COLO668 (cell line): ENCODE results near the gene CNNM3.

Experiments used
- DNase-seq: peaks from one replicate; lab custom pipeline; 2025; ENCODE audit not compliant: unreplicated experiment; lab: John Stamatoyannopoulos, UW

CNNM3 gene

GRCh38 chr2:96838345-96839292, 22.6 kb downstream of the CNNM3 start:
- DNase-seq = no peak

- no peak for DNase-seq
These were observed 23.3 kb downstream of the CNNM3 start for GRCh38 chr2:96839293-96839874.

GRCh38 chr2:96839875-96840850, 24.1 kb downstream of the CNNM3 start:
- DNase-seq = peak; percentile 55

DNA sequence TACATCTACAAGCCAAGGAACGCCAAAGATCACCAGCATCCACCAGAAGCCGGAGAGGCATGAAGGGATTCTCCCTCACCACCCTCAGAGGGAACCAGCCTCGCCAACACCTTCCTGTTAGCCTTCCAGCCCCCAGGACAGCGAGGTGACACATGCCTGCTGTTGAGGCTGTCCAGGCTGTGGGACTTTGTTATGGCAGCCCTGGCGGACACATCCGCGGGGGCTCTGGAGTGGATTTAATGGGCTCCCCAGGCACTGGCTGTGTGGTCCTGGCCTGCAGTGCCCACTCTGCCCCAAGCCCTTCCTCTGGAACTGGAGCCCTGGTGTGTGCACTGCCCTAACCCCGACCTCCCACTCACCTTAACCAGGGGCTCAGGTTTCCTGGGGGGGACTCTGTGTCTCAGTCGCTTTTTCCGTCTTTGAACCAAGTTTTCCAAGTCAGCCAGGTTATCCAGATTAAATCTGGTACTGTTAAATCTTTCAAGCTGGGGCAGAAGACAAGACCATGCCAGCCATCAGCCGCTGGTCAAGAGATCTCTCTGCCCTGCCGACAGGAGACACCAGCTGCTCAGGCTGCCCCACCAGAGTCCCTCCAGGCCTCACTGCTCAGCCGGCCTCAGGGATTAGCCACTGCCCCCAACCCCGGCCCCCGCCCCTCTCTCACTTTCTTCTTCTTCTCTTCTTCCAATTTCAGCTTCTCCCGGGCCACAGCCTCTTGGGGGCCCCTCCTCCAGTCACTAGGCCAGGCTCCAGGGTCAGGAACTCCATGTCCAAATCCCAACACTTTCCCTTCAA, 25.8 kb downstream of the CNNM3 start:
- no peak for DNase-seq

- no peak for DNase-seq
These were observed 26.5 kb downstream of the CNNM3 start for GRCh38 chr2:96842600-96842999.

DNA sequence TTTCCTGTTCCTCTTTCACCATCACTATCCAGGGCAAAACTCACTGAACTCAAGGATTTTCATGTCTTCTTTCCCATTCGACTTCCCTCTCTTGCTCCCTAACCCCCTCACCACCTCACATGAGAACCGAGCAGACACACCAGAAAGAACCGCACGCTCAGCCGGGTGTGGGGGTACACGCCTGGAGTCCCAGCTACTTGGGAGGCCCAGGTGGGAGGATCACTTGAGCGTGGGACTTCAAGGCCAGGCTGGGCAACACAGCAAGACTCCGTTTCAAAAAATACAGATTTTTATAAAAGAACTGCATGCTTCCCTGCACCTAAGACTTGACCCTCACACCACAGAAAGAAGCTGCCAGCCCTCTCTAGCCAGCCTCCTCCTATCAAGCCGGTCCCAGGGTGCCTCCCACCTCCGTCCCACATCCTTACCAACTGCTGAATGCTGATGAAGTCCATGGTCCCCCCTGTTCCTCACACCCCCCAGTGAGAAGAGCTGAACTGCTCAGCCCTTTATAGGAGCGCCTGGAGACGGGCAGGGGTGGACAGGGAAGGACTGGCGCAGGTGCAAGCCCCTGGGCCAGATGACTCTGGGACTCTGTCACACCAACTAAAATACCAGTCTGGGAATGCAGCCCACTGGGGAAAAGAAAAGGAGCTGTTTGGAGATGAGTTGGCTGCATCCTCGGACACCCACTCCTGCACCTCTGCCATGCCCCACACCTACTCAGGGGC, 27.6 kb downstream of the CNNM3 start, which contains the start of gene ANKRD23:
Gene ANKRD23, minus strand, starts transcription at position 484 of the 731 bp plus-strand sequence. Its CDS starts 29 bp downstream, at position 455.
- no peak for DNase-seq

DNA sequence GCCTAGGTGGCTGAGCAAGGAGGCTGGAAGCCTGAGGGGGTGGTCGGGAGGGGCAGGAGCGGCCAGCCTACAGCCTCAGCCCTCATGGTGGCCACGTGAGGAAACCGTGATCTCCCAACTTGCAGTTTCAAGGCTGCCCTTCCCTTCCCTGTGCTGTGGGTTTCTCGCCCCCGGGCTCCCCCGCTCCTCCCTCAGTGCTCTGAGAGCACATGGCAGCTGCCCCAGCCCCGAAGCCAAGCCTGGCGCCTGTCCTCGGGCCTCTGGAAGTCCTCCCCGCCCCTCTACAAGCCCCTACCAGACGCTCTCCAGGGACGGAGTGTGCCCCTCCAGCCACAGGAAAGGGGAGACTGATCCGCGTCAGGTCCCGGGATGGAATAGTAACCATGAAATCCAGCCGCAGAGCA, 28.3 kb downstream of the CNNM3 start:
- DNase-seq = no peak

DNA sequence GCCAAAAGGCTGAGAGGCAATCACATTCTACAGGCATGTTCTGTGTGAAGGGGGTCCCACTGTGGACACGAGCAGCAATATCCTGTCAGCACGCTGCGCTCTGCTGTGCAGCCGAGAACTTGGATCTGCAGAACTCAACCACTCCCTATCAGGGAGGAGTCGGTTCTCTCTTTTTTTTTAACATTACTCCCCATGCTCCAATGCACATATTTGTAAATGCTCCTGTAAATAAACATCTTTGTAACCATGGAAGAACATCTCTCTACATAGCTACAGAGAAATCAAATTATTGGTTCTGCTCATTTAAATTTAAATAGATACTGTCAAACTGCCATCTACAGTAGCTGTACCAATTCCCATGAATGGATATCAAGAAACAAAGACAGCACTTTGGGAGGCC, 30.8 kb downstream of the CNNM3 start:
- no peak for DNase-seq

DNA sequence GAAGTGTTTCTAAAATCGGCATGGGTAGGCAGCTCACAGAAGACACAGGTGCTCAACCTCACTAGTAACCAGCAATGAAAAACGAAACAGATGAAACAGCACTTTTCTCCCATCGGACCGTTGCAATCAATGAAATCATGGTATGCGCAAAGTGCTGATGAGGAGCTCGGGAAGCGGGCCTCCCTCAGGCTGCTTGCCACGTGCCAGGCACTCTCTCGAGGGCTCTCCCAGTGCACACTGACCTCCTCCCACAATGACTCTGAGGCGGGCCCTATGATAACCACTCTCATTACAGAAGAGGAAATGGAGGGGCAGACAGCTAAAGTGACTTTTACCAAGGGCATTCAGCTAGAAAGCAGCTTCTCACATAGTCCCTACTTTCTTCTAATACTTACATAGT, 31.5 kb downstream of the CNNM3 start:
- DNase-seq = no peak

DNA sequence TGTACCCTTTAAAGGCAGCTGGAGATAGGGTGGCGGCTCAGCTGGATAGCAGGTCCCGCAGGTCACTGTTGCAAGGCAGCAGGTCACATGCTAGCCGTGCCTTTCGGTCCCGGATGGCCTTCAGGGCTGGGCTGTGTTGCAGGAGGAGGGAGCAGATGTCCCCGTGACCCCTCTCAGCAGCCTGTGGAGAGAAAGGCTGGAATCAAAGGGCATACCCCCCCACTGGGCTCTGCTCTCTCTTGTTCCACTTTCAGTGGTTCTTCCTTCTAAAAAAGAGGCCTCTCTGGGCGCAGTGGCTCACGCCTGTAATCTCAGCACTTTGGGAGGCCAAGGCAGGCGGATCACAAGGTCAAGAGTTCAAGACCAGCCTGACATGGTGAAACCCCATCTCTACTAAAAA, 32.2 kb downstream of the CNNM3 start:
- DNase-seq = no peak

GRCh38 chr2:96852667-96853066, 36.6 kb downstream of the CNNM3 start:
- no peak for DNase-seq

DNA sequence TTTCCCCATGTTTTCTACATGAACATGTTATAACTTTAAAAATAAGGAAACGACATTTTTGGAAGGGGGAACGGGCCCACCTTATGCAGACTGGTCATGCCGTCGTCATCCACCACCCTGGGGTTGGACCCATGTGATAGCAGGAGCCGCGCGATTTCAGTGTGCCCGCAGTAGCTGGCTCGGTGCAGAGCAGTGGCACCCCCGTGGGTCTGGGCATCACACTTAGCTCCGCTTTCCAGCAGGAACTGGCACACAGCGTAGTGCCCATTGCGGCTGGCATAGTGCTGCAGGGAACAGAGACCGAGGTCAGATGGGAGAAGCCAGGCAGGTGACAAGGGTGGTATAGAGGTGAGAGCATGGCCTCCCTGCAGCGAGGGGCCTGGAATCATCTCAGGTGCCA, 37.3 kb downstream of the CNNM3 start:
- DNase-seq = no peak

GRCh38 chr2:96856776-96857666, 41.0 kb downstream of the CNNM3 start:
- DNase-seq = peak; percentile 51

DNA sequence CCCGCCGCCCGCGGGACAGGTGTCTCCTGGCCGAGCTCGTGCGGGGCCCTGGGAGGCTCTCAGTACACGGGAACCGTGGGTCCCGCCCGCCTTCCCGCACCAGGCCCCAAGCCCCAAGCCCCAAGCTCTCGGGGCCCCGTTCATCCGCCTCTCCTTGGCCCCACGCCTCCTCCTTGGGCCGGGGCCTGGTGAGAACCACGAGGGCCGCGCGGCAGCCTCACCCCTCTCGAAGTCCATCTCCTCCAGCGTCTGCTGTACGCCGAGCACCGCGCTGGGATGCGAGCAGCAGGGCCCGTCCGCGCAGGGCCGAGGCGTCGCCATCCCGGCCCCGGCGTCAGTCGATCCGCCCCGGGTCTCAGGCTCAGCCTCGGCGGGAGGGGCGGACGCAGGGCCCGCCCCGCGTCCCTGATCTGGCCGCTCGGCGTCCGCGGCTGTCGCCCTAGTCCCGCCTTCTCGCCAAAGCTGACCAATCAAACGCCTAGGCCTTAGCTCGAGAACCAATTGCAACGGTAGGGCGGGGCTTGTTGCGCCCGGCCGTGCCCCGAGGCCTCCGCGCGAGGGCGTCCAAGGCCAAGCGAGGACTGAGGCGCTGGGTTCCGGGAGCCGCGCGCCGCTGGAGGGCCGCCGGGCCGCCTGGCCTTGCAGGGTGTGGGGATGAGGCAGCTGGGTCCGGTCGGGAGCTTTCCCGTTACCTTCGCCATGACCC, 41.8 kb downstream of the CNNM3 start, which contains the start of gene ANKRD39:
Gene ANKRD39, minus strand, starts transcription at position 350 of the 706 bp plus-strand sequence. Its CDS starts 29 bp downstream, at position 321.
- peak; percentile 98 for DNase-seq

GRCh38 chr2:96859099-96859649, 43.1 kb downstream of the CNNM3 start:
- DNase-seq = no peak

- DNase-seq = no peak
These were observed 43.6 kb downstream of the CNNM3 start for GRCh38 chr2:96859681-96860064.
